SK-N-SH (cell line): ENCODE measurements around the gene SVIL. TPM values are rescaled to one million over a fixed set of nuclear protein-coding genes. Genes with fewer than 3 reads are reported as not detected.
"Not testable (repeated sequence)": the region's sequence is repeated elsewhere in the genome, so short reads cannot be mapped to it uniquely, and the experiment has no call there.

Experiments
- CTCF ChIA-PET: fragments of 300-600, 350-600 bp; formaldehyde crosslinking; extraction: SDS; loops from one replicate; lab custom pipeline; 2021; lab: Yijun Ruan, JAX
- POLR2A ChIA-PET: fragments of 350-600 bp; sonication (Branson Sonifier 250); formaldehyde crosslinking; extraction: SDS; loops from one replicate; lab custom pipeline; 2020; ENCODE audit warnings: antibody characterized with exemption, inconsistent platforms; lab: Yijun Ruan, JAX
- DNase-seq: peaks from one replicate; pipeline ENCODE4 v3.0.0; 2012
- H2AFZ ChIP-seq: fragments of 200-600 bp; sonication (generic); 2 replicates; pipeline ENCODE4 v1.8.1; 2016; ENCODE audit warnings: antibody characterized with exemption, mild to moderate bottlenecking, low read depth
- H3F3A ChIP-seq: fragments of 200-600 bp; sonication (generic); replicated peaks from 2 replicates; pipeline ENCODE3; 2016; ENCODE audit warnings: antibody characterized with exemption, mild to moderate bottlenecking; ENCODE audit not compliant: insufficient read depth
- H3K27ac ChIP-seq, 2 experiments: fragments of 200-500 bp in 1 of 2; fragments of 200-600 bp in 1 of 2; sonication (Bioruptor generic) in 1 of 2; sonication (generic), shearing (Covaris generic) in 1 of 2; 2 replicates each; pipeline versions ENCODE4 v1.5.1 to v1.6.1; 2014 to 2016; ENCODE audit warnings: low read depth in 2 of 2, inconsistent platforms in 1 of 2, low read length in 1 of 2, mild to moderate bottlenecking in 1 of 2, mixed read lengths in 1 of 2
- H3K27me3 ChIP-seq: fragments of 200-600 bp; sonication (generic), shearing (Covaris generic); 2 replicates; pipeline ENCODE4 v1.6.1; 2016; ENCODE audit warnings: mixed run types; ENCODE audit not compliant: insufficient read depth
- H3K36me3 ChIP-seq, 2 experiments: fragments of 200-500 bp in 1 of 2; fragments of 200-600 bp in 1 of 2; sonication (Bioruptor generic) in 1 of 2; sonication (generic) in 1 of 2; replicated peaks in 1 of 2; 2 replicates each; pipeline versions ENCODE3 to v1.5.1; 2014 to 2016; ENCODE audit warnings: low read length in 1 of 2, mild to moderate bottlenecking in 1 of 2; ENCODE audit not compliant: insufficient read depth in 2 of 2, control insufficient read depth in 1 of 2
- H3K4me1 ChIP-seq, 2 experiments: fragments of 200-500 bp in 1 of 2; fragments of 200-600 bp in 1 of 2; sonication (Bioruptor generic) in 1 of 2; sonication (generic), shearing (Covaris generic) in 1 of 2; 2 replicates each; pipeline versions ENCODE4 v1.5.1 to v1.6.1; 2014 to 2016; ENCODE audit warnings: low read depth in 1 of 2, low read length in 1 of 2, mixed run types in 1 of 2; ENCODE audit not compliant: insufficient read depth in 2 of 2, control insufficient read depth in 1 of 2
- H3K4me2 ChIP-seq: fragments of 200-600 bp; sonication (generic), shearing (Covaris generic); 2 replicates; pipeline ENCODE4 v1.6.1; 2017; ENCODE audit warnings: mixed run types
- H3K4me3 ChIP-seq, 2 experiments: fragments of 200-500 bp in 1 of 2; fragments of 200-600 bp in 1 of 2; sonication (Bioruptor generic) in 1 of 2; sonication (generic), shearing (Covaris generic) in 1 of 2; 2 replicates each; pipeline versions ENCODE4 v1.5.1 to v1.8.1; 2014 to 2016; ENCODE audit warnings: low read depth in 2 of 2, inconsistent platforms in 1 of 2, low read length in 1 of 2, mild to moderate bottlenecking in 1 of 2, mixed read lengths in 1 of 2, moderate library complexity in 1 of 2
- H3K79me2 ChIP-seq: fragments of 200-600 bp; sonication (generic); 2 replicates; pipeline ENCODE4 v1.8.1; 2017; ENCODE audit warnings: mild to moderate bottlenecking; ENCODE audit not compliant: insufficient read depth
- H3K9ac ChIP-seq: fragments of 200-600 bp; sonication (generic); 2 replicates; pipeline ENCODE4 v1.6.1; 2017; ENCODE audit warnings: mixed run types
- H3K9me2 ChIP-seq: fragments of 200-600 bp; sonication (generic); 2 replicates; pipeline ENCODE4 v1.6.1; 2017; ENCODE audit warnings: mixed run types
- H3K9me3 ChIP-seq: fragments of 200-600 bp; sonication (generic); 2 replicates; pipeline ENCODE4 v1.6.1; 2017; ENCODE audit warnings: mixed run types, mild to moderate bottlenecking, moderate library complexity
- H4K20me1 ChIP-seq: fragments of 200-600 bp; sonication (generic); 2 replicates; pipeline ENCODE4 v1.6.1; 2017; ENCODE audit warnings: mild to moderate bottlenecking, mixed run types; ENCODE audit not compliant: insufficient read depth
- FOXM1 ChIP-seq: IDR thresholded peaks from 2 replicates; pipeline ENCODE4 v1.4.0; 2012; ENCODE audit warnings: low read depth, mild to moderate bottlenecking
- GABPA ChIP-seq: IDR thresholded peaks from 2 replicates; pipeline ENCODE4 v1.4.0; 2012; ENCODE audit warnings: low read depth, mild to moderate bottlenecking
- JUND ChIP-seq: IDR thresholded peaks from 2 replicates; pipeline ENCODE4 v1.4.0; 2012
- RAD21 ChIP-seq: IDR thresholded peaks from 2 replicates; pipeline ENCODE4 v1.6.1; 2012; ENCODE audit warnings: mild to moderate bottlenecking, low read length
- RXRA ChIP-seq: IDR thresholded peaks from 2 replicates; pipeline ENCODE4 v1.4.0; 2012; ENCODE audit warnings: low read depth, mild to moderate bottlenecking, borderline replicate concordance
- WGBS: methylation state at CpG from one replicate; pipeline ENCODE4 v1.1.6; 2017; ENCODE audit warnings: low lambda C conversion rate; 5-methylcytosine and 5-hydroxymethylcytosine counted together
- polyA plus RNA-seq, 3 experiments: library from polyadenylated mRNA; depleted of rRNA; stranded (reverse); fragments of >200 nt; gene quantifications; 2 replicates each; pipeline ENCODE4 v1.2.3, GENCODE V29; 2012
- TF ChIP-seq, protein P1 (sequence below): fragments of 200-600 bp; sonication (generic); IDR thresholded peaks from 2 replicates; pipeline ENCODE4 v1.6.1; 2017; ENCODE audit warnings: antibody characterized with exemption, mild to moderate bottlenecking, moderate library complexity
- TF ChIP-seq, protein P2 (sequence below): IDR thresholded peaks from 2 replicates; pipeline ENCODE4 v1.6.1; 2012; ENCODE audit warnings: mild to moderate bottlenecking, low read depth, low read length, moderate library complexity
- TF ChIP-seq, protein P3 (sequence below): IDR thresholded peaks from 2 replicates; pipeline ENCODE4 v1.4.0; 2012; ENCODE audit warnings: low read depth, borderline replicate concordance
- TF ChIP-seq, protein P4 (sequence below): fragments of 150-350 bp; IDR thresholded peaks from 2 replicates; pipeline ENCODE4 v1.6.1; 2017; ENCODE audit warnings: antibody characterized with exemption, low read length, low read depth, borderline replicate concordance

SVIL gene
- polyA plus RNA-seq, 1 of the 3 experiments (the other 2 are of a cell fraction) = 48.7 TPM

DNA sequence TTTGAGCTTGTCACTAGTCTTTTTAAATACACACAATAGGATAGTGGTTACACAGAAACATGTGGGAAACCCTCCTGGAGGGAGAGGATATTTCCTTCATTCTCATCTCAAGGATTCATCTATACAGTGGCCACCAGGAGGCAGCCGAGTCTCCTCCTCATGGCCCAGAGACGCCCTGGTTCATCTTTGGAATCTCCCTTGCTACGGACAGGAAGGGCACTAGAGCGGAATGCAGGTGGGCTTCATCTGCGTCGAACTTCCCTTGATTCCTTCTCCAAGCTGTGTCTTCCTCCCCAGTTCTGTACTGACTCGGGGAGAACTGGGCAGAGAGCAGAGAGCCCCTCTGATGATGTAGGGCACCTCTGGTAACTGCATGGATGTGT lies 146.9 kb downstream of the SVIL start:
- H3K4me3 ChIP-seq, H2AFZ ChIP-seq, H3K79me2 ChIP-seq, H3K9me3 ChIP-seq, DNase-seq, H3K4me2 ChIP-seq, H3K27me3 ChIP-seq, H4K20me1 ChIP-seq, CTCF ChIA-PET, H3K9ac ChIP-seq, POLR2A ChIA-PET, H3K27ac ChIP-seq, H3K9me2 ChIP-seq: not testable (repeated sequence)
- TF ChIP-seq, protein P1, sequence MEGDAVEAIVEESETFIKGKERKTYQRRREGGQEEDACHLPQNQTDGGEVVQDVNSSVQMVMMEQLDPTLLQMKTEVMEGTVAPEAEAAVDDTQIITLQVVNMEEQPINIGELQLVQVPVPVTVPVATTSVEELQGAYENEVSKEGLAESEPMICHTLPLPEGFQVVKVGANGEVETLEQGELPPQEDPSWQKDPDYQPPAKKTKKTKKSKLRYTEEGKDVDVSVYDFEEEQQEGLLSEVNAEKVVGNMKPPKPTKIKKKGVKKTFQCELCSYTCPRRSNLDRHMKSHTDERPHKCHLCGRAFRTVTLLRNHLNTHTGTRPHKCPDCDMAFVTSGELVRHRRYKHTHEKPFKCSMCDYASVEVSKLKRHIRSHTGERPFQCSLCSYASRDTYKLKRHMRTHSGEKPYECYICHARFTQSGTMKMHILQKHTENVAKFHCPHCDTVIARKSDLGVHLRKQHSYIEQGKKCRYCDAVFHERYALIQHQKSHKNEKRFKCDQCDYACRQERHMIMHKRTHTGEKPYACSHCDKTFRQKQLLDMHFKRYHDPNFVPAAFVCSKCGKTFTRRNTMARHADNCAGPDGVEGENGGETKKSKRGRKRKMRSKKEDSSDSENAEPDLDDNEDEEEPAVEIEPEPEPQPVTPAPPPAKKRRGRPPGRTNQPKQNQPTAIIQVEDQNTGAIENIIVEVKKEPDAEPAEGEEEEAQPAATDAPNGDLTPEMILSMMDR = peak; percentile 44; the same call in 1 of the 2 replicates
- Histone ChIP-seq H3F3A (peaks cover 14% of the 10 kb centered on the region), H3K4me1 (peaks cover 2 to 15% of the 10 kb centered on the region in 2 experiments; a peak in 3 of 4 replicates), H3K36me3 (peaks cover 78 to 79% of the 10 kb centered on the region in 2 experiments)
- WGBS = 91% methylated on average over 6 of the region's 7 CpGs

DNA sequence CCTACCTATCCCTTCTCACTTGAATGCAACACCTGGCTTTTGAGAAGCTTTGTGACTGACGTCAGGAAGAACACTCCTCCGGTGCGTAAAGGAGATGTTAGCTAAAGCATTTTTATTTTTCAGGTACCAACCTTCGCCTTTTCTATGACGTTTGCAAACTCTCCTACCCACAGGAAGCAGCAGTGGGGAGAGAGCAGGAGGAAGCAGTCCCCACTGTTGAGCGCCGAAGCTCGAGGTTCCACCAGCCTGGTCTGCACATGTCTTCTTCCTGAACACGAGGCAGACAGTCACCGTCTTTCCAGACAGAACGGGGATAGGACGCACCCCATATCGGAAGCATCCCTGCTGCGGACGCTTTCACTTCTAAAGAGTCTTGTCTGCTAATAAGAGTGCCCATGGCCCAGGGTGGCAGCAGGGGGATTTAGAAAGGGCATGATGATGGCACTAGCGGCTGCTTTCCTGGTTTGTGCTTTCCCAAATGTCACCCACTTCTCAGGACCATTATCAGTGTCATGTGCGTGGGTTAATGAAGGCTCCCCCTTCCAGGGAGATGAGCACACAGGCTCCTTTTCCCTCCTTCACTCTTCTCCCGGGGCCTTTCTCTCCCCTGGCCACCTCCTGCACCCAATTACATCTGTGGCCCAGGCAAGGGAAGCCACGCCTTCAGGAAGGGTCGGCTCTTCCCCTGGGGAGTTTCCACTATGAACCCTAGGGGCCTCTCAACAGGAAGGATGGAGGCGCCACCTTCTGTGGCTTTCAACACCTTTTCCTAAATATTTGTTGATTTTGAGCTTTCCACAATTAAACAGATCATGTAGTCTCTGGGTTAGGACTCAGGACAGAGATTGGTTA lies 147.5 kb downstream of the SVIL start:
- H3K4me3 ChIP-seq, POLR2A ChIA-PET, H3K27ac ChIP-seq, H3K9ac ChIP-seq, H3K4me2 ChIP-seq, H3K9me2 ChIP-seq, H3K79me2 ChIP-seq, H3K27me3 ChIP-seq, H4K20me1 ChIP-seq, H3K9me3 ChIP-seq, DNase-seq, H2AFZ ChIP-seq: not testable (repeated sequence)
- 92% methylated on average over 19 of the region's 21 CpGs for WGBS
- peaks cover 6 to 21% of the 10 kb centered on the region in 2 experiments; a peak in 3 of 4 replicates for H3K4me1 ChIP-seq
- CTCF ChIA-PET = interaction anchor here (0.7 to 1.7 kb wide), 5 partner anchors 9 to 101 kb away, joined by 3 to 11 read pairs (median 3); no protein-coding TSS in a partner anchor
- peaks cover 14% of the 10 kb centered on the region for H3F3A ChIP-seq
- peaks cover 76 to 78% of the 10 kb centered on the region in 2 experiments for H3K36me3 ChIP-seq

DNA sequence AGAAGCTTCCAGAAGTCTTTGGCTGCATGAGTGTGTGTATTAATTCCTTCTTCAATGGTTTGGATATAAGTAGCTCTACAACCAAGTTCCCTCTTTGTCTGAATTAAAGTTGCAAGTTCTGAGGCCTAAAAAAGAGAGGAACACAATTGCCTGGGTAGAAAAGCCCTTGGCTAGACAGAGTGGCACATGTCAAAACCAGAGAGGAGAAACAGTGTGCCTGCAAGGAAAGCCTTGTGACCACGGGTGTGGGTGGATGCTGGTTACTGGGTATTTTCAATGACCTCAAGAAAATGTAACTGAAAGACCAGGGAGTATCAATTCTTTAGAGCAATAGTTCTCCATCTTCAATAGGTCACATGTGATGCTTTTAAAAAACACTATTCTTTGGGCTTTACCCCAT lies 148.3 kb downstream of the SVIL start:
- Histone ChIP-seq H3K79me2 (no peaks in the 10 kb centered on the region), H2AFZ (no peak overlapping the region), H3K4me2 (no peak overlapping the region), H3K27ac (no peak overlapping the region), H3K27me3 (no peaks in the 10 kb centered on the region), H3F3A (peaks cover 14% of the 10 kb centered on the region), H4K20me1 (peaks cover 6% of the 10 kb centered on the region; the same call in 1 of the 2 replicates), H3K9ac (no peak overlapping the region), H3K9me3 (no peaks in the 10 kb centered on the region), H3K4me1 (peaks cover 6 to 22% of the 10 kb centered on the region in 2 experiments; a peak in 3 of 4 replicates), H3K36me3 (peaks cover 72 to 78% of the 10 kb centered on the region in 2 experiments), H3K9me2 (no peaks in the 10 kb centered on the region), H3K4me3 (no peak overlapping the region)
- no peak for DNase-seq
- WGBS = 95% methylated on average over 1 of the region's 1 CpG
- ChIA-PET POLR2A (no interaction called here), CTCF (interaction anchor here (0.7 to 1.7 kb wide), 5 partner anchors 9 to 100 kb away, joined by 3 to 11 read pairs (median 3); no protein-coding TSS in a partner anchor)
- TF ChIP-seq RXRA (no peak), FOXM1 (no peak), JUND (no peak), RAD21 (no peak), GABPA (no peak)
- TF ChIP-seq, protein P2, sequence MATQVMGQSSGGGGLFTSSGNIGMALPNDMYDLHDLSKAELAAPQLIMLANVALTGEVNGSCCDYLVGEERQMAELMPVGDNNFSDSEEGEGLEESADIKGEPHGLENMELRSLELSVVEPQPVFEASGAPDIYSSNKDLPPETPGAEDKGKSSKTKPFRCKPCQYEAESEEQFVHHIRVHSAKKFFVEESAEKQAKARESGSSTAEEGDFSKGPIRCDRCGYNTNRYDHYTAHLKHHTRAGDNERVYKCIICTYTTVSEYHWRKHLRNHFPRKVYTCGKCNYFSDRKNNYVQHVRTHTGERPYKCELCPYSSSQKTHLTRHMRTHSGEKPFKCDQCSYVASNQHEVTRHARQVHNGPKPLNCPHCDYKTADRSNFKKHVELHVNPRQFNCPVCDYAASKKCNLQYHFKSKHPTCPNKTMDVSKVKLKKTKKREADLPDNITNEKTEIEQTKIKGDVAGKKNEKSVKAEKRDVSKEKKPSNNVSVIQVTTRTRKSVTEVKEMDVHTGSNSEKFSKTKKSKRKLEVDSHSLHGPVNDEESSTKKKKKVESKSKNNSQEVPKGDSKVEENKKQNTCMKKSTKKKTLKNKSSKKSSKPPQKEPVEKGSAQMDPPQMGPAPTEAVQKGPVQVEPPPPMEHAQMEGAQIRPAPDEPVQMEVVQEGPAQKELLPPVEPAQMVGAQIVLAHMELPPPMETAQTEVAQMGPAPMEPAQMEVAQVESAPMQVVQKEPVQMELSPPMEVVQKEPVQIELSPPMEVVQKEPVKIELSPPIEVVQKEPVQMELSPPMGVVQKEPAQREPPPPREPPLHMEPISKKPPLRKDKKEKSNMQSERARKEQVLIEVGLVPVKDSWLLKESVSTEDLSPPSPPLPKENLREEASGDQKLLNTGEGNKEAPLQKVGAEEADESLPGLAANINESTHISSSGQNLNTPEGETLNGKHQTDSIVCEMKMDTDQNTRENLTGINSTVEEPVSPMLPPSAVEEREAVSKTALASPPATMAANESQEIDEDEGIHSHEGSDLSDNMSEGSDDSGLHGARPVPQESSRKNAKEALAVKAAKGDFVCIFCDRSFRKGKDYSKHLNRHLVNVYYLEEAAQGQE = no peak
- TF ChIP-seq, protein P3, sequence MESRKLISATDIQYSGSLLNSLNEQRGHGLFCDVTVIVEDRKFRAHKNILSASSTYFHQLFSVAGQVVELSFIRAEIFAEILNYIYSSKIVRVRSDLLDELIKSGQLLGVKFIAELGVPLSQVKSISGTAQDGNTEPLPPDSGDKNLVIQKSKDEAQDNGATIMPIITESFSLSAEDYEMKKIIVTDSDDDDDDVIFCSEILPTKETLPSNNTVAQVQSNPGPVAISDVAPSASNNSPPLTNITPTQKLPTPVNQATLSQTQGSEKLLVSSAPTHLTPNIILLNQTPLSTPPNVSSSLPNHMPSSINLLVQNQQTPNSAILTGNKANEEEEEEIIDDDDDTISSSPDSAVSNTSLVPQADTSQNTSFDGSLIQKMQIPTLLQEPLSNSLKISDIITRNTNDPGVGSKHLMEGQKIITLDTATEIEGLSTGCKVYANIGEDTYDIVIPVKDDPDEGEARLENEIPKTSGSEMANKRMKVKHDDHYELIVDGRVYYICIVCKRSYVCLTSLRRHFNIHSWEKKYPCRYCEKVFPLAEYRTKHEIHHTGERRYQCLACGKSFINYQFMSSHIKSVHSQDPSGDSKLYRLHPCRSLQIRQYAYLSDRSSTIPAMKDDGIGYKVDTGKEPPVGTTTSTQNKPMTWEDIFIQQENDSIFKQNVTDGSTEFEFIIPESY = no peak
- TF ChIP-seq, protein P4, sequence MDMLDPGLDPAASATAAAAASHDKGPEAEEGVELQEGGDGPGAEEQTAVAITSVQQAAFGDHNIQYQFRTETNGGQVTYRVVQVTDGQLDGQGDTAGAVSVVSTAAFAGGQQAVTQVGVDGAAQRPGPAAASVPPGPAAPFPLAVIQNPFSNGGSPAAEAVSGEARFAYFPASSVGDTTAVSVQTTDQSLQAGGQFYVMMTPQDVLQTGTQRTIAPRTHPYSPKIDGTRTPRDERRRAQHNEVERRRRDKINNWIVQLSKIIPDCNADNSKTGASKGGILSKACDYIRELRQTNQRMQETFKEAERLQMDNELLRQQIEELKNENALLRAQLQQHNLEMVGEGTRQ = no peak
